GM19025 (cell line): ENCODE measurements around the gene CCDC194.

Source experiments
- ATAC-seq: cut with Tn5 transposase; IDR thresholded peaks from one replicate; pipeline ENCODE4 v1.9.1; 2021; ENCODE audit warnings: mild to moderate bottlenecking, low read depth, moderate library complexity; ENCODE audit not compliant: unreplicated experiment

CCDC194 gene

DNA sequence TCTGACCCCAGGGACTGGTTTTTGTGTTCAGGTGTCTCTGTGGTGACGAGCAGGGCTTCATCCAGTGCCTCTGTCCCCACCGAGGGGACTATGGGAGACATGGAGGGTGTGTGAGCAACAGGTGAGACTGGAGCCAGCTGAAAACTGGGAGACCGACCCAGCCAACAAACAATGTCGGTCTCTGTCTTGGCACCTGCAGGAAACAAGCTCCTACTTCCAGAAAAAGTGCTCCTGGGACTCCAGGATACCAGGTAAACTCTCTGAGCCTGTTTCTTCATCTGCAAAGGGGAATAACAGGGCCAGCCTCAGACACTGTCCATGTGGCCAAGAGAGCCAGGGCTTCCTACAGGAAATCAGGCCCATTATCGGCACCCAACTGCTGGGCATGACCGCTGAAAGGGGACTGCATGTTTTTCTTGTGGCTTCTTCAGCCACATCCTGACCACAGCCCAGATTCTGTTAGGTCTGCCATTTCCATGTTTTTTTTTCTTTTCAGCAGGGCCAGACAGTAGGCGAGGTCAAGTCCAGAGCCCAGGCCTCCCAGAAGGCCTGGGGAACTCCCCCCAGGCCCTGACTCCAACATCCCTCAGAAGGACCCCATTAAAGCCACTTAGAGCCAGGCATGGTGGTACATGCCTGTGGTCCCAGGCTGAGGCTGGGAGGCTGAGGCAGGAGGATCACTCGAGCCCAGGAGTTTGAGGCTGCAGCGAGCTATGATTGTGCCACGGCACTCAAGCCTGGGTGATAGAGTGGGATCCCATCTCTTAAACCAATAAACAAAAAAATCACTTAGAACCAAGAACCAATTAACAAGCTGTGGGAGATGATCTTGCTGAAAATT is 12.3 kb upstream of the CCDC194 start:
- ATAC-seq = no peak

DNA sequence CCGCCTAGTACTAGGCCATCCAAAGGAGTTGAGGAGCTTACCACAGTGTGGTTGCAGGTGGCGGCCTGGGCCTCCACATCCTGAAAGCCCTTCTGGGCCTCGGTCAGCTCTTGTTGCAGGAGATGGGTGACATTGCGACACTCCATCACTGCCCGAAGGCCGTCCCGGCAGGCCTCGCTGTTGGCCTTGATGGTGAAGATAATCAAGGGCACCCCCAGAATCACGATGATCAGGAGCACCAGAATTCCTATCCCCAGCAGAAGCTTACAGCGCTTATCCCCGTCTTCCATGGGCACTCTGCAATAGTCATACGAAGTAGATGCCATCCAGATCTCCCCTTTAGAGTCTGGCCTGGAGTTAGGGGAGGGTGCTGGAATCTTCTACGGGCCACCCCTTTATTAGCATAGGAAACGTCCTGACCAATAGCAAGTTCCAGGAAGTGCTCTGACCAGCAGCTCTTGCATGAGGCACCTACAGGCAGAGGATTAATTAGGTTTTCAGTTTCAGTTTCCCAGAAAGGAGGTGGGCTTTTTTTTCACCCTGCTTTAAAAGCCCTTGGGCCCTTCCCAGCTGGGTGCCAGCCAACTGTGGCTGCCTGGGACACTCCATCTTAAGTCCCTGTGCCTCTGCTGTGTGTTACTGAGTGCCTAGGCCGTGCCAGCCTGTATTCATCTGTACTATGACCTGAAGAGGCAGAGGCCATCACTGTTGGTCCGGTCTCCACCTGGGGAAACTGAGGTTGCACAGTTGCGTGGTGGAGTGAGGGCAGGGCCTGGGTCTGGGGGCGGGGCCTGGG is 11.5 kb upstream of the CCDC194 start, which contains the start of gene BST2:
TSS of gene BST2 (minus strand) at position 381 of the 796 bp plus-strand sequence. CDS start at position 326, 55 bp downstream.
- peak; percentile 75 for ATAC-seq

DNA sequence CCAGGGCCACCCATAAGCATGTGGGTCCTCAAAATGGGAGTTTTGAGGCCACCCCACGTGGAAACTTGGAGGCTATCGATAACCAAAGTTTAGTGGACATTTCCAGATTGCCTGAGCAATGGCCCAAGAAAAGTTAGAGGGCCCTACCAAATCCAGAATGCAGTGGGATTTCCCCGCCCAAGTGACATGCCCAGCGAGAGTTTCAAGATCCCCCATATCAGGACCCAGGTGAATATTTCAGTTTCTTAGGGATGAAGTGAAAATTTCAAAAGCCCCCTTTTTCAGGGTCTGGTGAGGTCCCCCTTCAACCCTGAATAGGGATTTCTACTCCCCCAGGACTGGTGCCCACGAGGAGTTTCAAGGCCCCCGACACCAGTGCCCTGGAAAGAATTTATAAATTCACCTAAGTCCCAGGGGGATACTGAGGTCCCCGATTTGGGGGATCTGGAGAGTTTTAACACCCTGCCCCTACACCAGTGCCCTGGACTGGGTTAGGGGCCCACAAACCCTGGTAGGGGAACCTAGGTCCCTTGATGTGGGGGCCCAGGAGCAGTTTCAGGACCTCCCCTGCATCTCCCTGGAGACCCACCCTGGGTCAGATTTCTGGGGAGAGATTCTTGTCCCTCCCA is 10.7 kb upstream of the CCDC194 start:
- ATAC-seq = no peak

DNA sequence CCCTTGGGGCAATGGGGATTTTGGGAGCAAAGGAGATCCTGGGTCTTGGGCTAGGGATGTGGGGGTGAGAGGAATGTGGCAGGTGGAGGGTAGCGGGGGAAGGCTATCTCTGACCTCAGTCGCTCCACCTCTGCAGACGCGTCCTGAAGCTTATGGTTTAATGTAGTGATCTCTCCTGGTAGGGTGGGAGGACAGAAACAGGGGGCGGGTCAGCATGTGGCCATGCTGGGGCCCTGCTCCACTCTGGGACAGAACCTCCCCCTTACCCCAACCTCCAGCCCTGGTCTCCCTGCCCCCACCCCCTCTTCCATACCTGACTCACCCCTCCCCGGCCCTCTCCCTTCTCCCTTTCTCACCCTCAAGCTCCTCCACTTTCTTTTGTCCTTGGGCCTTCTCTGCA is 10.0 kb upstream of the CCDC194 start:
- ATAC-seq = no peak

DNA sequence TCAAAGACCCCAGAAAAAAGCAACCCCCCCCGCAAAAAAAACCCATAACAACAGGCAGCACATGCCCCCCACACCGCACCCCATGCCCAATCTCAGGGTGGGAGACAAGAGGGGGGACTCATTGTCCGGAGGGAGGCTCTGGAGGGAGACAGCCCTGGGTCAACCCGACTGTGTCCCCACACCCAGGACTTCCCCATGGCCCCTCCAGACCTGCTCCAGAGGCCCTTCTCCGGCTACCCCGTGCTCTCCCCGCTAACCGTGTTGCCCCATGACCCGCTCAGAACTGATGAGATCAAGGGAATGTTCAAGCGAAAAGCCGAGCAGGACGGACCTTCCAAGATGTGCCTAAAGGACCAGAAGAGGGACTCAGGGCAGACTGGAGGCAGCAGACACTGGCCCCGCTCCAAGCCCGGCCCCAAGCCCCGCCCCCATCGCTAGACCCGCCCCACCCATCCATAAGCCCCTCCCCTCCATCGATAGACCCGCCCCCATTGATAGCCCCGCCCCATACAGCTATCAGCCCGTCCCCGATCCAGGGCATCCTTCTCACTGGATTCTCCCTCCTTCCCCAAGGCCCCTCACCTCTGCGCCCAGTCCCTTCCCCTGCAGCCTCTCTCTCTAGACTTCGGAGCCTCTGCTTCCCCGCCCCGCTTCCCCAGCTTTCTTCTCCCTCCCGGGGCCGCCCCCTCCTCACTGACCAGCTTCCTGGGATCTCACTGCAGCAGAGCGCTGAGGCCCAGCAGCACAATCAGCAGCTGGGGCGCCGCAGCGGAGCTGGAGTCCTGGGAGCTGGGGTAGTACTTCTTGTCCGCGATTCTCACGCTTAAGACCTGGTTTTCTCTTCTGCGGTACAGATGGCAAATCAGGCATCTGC is 9.2 kb upstream of the CCDC194 start:
- no peak for ATAC-seq

DNA sequence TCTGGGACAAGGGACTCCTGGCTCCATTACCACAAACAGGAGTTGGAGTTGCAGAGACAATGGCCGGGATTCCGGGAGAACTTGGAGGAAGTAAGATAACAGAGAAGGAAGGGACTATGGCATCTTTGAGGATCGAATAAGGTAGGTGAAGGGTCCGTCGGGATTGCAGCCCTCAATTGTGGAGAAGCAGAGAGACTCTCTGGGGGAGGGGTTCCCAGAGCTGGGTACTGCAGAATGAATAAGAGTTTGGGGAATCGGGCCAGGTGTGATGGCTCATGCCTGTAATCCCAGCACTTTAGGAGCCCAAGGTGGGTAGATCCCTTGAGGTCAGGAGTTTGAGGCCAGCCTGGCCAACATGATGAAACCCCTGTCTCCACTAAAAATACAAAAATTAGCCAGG is 7.6 kb upstream of the CCDC194 start:
- ATAC-seq = no peak

DNA sequence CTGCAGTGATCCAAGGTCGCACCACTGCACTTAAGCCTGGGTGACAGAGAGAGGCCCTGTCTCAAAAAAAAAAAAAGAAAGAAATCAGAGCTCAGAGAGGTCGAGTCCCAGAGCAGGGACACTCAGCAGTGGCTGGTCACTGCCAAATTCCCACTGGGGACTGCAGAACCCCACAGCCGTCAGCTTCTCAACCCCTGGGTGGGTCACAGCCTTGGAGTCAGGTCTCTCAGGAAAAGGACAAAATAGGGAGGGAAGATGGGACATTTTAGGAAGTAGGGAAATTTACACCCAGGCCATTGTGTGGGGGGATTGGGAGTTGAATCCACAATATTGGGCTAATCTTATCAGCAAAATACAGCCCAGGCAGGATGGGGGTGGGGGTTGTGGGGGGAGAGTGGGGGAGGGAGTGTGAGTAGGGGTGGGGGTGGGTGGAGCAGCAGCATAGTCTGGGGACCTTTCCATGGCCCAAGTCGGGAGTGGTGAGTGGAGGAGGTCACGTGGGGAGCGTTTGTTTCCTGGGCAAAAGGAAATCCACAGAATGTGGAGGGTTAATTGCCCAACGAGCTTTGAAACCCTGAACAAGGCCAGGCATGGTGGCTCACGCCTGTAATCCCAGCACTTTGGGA is 5.0 kb upstream of the CCDC194 start:
- no peak for ATAC-seq

DNA sequence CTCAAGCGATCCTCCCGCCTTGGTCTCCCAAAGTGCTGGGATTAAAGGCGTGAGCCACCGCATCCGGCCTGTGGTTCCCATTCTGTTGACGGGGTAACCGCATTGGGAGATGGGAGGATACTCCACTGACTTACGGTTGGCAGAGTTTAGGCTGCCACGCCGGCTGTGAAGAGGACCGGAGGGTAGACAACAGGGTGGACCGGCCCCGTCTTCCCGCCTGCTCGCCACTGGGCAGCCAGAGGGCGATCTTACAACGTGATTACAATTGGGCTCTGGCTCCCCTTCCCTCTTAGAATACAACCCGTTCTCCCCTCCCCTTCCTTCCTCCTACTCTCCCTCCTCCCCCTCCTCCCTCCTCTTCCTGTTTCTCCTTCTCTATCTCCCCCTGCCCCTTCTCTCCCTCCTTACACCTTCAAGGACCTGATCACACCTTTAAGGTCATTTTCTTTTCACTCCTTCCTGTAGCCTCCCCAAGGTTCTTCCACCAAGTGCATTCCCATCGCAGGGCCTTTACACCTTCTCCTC is 957 bp upstream of the CCDC194 start:
- ATAC-seq = no peak

DNA sequence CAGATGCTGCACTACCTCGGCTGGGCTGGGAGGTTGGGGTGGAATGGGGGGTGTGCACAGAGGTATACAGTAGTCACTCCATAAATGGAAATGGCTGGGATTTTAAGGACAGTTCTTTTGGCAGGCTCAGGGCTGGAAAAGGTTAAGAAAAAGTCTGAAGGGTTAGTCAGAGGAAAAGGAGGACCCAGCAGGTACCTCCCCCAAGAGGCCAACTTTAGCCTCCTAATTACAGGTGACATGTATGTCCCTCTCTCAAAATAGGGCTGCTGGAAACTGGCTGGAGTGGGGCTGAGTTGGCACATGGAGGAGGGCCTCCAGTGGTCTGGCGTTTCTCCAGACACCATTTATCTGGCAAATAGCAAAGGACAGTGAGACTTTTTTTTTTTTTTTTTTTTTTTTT is 994 bp downstream of the CCDC194 start:
- no peak for ATAC-seq

DNA sequence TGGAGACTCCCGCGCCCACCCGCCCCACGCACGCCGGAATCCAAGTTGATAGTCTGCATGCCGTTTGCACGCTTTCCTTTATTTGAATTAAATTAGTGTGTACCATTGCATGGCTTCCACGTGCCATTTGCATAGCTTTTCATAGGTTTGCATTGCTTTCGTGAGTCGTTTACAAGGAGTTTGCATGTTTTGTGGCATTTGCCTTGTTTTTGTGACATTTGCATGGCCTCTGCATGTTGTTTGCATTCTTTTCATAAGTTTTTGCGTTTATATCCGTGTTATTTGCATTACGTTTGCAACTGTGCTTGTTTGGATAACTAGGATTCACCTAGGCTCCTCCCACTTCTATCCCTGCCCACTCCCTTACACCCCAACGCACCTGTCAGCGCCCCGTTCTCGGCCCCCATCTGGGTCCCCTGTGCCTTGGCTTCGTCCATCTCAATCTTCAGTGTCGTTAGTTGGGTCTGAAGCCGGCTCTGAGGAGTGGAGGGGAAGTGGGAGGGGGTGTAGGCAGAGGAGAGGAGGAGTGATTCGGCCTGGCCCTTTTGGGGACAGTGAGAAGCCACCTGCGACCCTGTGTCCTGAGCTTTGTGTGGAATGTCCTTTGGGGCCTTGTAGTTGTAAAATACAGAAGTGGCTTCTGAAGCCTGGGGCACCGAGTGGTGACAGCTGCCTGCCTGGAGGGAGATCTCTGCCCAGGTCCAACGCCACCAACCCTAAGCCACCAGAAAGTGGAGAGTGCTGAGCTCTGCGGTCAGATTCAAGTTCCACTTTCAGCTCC is 2.4 kb downstream of the CCDC194 start:
- no peak for ATAC-seq

DNA sequence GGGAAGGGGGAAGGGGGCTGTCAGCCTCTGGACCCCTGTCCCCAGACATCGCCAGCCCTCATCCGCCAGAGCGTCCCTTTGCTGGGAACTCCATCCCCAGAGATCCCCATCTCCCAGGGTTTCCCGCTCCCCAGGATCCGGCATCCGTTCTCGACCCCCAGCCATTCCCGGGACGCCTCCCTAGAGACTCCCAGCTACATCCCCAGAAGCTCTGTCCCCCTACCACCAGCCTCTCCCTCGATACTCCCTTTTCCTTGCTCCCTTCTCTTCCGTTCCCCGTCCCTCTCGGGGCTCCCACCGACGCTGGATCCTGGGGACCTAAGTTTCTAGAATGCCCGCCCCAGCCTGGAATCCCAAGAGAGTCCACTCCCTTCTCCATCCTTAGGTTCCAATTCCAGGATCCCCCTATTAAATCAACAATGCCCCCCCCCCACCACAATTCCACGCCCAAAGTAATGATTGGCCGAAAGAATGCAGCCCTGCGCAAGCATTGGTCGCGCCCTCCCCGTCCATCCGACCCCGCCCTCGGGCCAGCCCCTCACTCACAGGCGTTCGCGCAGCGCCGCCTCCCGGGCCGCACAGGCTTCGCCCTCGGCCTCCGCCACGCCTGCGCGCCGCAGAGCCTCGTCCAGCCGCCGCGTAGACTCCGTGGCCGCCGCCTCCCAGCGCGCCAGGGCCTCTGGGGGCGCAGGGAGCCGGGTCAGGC is 3.2 kb downstream of the CCDC194 start:
- ATAC-seq = peak; percentile 88

DNA sequence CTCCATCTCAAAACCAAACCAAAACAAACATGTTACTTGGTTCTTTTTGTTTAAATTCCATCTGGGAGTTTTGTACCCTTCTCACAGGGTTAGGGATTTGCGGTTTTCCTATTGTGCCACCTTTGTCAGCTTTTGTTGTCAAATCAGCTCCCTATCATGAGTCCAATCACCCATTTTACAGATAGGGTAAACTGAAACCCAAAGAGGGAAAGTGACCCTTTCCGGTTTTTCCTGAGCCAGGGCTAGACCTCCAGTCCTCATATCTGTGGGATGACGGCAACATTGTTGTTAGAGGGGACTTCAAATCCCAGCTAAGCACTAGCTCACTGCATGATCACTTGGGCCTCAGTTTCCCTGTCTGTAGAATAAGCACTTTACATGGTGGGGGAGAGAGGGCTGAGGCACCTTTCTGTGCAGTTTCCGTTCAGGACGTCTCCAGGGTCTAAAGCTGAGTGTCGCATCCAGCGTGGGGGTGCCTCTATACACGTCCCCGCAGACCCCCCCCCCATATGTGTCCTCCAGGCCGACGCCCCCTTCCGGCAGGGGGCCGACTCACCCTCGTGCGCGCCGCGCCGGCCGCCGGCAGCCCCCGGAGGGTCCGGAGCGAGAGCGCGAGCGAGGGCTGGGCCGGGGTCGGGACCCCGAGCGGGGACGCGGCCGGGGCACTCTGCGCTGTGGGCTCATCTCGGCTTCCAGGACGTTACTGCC is 3.9 kb downstream of the CCDC194 start:
- ATAC-seq = no peak

DNA sequence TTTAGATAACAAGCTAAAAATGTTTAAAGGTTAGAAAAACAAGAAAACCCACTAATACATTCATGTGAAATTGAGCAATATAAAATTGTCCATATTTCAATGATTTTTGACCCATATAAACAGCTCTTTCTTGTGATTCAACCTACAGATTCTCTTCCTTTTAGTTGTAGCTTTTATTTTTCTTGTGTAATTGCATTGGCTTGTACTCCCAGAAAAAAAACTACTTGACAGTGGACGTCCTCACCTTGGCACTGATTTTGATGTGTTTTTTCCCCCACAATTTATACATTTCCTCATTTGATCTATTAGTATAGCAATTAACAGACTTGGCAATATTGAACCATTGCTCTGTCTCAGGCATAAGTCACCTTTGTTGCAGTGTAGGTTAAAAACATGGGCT is 4.7 kb downstream of the CCDC194 start:
- ATAC-seq = no peak

DNA sequence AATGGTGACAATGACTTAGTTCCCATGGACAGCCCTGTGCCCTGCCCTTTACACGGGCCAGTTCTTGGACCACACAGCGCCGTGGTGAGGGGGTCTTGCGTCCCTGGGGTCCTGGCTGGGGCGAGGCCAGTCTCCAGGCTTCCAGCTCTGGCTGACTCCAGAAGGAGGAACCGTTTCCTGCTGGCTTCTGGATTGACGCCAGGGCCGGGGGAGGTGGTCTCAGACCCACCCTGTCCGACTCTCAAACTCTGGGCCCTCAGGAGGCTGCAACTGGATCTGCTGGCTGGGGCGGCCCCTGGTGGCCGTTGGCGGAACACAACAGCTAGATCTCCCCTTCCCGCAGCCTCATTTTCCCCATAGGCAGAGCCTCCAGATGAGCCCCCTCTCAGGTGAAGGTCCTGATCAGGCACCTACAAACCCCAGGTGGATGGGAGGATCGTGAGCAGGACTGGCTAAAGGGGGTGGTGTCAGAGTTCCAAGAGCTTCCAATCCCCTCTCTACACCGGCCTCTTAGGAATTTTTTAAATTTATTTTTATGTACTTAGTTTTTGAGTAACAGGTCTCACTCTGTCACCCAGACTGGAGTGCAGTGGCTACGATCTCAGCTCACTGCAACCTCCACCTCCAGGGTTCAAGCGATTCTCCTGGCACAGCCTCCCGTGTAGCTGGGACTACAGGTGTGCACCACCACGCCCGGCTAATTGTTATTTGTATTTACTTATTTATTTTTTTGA is 8.0 kb downstream of the CCDC194 start:
- ATAC-seq = no peak

DNA sequence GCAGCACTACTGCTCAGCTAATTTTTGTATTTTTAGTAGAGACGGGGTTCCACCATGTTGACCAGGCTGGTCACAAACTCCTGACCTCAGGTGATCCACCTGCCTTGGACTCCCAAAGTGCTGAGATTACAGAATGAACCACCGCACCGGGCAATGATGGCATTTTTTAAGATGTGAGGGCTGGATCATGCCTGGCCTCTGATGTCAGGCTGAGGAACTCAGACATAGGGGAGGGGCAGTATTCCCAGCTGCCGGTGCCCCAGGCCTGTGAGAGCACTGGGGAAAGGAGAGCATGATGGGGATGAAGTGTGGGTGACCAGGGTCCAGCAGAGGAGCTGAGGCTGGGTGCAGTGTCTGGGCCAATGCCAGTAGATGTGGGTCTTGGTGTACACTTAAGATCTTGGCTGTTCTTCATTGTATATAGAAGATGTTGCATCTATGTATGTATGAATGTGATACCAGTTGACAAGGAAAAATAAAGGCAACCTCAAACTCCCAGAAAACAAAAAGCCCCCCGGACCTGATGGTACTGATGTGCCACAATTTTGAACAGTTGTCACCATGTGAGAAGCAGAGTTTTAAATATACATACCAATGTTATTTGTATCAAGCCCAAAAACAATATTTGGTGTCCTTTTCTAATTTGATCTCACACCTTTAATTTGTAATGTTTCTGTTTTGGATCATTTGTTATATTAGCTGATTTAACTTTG is 13.4 kb downstream of the CCDC194 start:
- ATAC-seq = no peak

DNA sequence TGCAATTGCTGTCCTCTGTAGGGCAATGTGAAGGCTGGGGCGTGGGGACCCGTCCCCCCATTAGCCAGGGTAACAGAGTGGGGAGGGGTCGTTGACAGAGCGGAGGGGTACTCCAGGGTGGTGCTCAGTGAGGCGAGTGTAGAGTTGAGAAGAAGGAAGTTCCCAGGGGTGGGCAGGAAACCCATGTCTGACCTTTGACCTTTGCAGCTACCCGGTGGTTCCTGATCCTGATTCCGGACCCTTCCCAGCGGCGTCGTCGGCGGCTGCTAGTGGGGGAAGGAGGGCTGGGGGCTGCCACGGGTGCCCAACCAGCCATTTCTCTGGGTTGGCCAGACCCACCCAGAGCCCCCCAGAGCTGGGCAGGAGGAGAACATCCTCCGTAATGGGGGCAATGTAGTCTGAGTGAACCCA is 14.8 kb downstream of the CCDC194 start:
- ATAC-seq = no peak
